NCI-H446 treated with DMSO at 0.1 percent for 48 hours (cell line): ENCODE data around the gene ULK3.

ENCODE experiments used
- DNase-seq: peaks from one replicate; lab custom pipeline; 2025; lab: John Stamatoyannopoulos, UW

ULK3 gene

DNA sequence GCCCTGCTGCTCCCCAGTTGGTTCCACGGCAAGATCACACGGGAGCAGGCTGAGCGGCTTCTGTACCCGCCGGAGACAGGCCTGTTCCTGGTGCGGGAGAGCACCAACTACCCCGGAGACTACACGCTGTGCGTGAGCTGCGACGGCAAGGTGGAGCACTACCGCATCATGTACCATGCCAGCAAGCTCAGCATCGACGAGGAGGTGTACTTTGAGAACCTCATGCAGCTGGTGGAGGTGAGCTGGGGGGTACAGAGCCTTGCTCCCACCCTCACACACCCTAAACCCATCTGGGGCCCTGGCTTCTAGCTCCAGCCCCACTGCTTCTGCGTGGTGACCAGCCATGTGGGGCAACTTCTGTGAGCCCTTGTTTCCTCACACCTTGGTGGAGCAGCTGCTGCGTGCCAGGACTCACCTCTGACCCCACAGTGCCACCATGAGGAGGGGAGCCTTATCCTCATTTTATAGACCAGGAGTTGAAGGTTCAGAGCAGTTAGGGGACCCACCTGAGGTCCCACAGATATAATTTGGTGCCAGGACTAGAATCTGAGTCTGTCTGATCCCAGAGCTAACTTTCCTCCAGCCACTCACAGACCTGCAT lies 43.6 kb downstream of the ULK3 start:
- DNase-seq: no peak

DNA sequence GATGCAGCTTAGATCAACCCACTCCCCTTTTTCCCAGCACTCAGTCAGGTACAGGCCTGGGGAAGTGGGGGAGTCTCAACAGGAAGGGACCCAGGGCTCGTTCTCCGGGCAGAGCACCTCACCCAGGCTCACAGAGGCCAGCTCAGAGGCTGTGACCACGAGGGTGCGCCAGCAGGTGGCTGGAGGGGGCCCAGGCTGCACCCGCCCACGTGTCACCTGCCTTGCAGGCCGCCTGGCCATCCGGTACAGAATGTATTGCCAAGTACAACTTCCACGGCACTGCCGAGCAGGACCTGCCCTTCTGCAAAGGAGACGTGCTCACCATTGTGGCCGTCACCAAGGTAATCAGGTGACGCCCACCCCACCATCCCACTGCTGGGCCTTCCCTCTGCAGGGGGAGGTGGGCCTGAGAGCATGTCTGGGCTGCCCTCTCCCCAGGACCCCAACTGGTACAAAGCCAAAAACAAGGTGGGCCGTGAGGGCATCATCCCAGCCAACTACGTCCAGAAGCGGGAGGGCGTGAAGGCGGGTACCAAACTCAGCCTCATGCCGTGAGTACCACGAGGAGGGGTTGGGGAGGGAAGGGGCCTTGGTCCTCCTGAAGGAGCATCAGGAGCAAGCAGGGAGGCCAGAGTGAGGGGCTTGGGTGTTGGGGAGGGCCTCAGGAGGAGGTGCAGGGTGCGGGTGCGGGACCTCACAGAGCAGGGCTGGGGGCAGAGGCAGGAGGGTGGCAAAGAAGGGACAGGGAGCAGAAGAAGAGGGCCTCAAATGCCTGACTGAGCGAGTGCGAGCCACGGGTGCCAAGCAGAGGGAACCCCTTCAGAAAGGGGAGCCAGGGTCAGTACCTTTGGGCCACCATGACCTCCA lies 44.3 kb downstream of the ULK3 start:
- no peak for DNase-seq

DNA sequence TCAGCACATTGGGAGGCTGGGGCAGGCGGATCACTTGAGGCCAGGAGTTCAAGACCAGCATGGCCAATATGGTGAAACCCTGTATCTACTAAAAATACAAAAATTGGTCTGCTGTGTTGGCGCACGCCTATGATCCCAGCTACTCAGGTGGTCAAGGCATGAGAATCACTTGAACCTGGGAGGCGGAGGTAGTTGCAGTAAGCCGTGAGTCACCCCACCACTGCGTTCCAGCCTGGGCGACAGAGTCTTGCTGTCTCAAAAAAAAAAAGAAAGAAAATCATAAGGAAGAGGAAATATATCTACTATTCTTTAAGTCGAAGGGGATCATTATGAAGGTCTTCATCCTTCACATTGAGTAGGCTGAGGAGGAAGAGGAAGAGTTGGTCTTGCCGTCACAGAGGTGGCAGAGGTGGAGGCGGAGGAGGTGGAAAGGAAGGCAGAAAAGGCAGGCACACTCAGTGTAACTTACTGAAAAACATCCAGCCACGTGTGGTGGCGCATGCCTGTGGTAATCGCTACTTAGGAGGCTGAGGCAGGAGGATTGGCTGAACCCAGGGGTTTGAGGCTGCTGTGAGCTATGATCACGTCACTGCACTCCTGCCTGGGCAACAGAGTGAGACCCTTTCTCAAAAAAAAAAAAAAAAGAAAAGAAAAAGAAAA lies 46.9 kb downstream of the ULK3 start:
- no peak for DNase-seq

DNA sequence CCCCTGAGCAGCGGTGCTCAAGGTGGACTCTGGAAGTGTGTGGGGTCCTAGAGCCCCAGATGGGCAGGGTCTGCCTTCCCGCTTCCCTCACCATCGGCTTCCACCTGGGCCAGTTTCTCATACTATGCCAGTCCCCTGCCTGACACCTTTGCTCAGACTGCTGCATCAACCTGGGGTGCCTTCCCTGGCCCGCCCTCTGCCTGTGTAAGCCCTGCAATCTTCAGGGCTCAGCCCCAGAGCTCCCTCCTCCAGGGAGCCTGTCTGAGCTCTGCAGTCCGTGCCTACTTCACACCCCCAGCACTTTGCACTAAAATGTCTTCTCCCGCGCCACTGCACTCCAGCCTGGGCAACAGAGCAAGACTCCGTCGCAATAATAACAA lies 48.0 kb downstream of the ULK3 start:
- no peak for DNase-seq

DNA sequence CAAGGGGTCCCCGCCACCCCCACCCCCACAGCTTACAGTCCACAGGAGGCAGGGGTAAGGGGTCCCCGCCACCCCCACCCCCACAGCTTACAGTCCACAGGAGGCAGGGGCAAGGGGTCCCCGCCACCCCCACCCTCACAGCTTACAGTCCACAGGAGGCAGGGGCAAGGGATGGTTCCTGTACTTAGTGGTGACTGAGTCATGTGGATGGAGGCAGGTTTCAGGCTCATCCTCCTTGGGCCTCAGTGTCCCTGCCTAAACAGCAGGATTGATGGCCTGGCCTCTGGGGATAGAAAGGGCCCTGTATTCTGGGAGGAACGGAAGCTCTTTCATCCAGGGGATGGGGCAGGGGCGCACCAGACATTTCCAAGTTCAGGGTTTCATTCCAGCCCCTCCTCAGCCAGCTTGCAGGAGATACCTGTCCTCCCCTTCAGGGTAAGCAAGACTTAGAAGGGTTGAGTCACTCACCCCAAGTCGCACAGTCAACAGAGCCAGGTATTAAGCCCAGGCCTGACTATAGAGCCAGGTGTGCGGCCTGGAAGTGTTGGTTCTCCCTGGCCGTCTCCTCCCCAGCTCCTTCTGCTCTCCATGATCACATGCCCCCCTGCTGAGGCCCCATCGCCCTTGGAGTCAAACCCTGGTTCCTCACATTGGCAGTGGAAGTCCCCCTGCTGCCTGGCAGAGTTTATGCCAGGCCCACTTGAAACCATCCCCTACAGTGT lies 48.5 kb downstream of the ULK3 start:
- DNase-seq: no peak

DNA sequence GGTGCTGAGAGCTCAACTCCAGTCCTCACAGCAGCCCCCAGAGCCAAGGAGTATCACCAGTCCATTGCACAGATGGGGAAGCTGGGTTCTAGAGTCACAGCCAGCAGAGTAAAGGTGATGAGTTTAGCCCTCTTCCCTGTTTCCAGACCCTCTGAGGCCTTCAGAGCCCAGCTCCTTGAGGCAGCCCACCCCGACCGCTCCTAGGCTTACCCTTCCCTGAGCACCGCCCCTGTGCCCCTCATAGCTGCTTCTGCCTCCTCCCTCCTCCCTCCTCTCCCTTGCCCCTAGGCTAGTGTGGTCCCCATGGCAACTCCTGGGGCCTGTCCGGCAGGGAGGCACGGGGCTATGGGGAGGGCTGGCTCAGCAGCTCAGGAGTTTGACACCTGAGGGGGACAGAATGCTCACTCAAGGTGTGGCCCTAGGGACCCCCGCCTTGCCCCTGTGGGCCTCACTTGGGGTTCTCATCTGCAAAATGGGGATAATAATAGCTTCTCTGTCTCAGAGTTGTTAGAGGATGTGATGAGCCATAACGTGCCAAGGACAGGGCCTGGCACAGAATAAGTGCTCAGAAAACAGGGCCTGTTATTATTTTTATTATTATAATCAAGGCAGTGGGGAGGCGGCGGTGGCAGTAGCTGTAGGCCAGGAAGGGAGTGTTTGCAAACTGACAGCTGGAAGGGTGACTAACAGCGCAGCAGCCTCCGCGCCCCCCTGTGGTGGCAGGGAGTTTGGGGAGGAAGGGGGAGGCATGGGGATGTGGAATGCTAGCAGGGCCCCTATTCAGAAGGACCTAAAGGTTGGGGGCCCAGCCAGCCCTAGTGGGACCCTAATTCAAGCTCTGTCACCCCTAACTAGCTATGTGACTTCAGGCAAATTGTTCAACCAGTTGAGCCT lies 49.6 kb downstream of the ULK3 start:
- DNase-seq: no peak

DNA sequence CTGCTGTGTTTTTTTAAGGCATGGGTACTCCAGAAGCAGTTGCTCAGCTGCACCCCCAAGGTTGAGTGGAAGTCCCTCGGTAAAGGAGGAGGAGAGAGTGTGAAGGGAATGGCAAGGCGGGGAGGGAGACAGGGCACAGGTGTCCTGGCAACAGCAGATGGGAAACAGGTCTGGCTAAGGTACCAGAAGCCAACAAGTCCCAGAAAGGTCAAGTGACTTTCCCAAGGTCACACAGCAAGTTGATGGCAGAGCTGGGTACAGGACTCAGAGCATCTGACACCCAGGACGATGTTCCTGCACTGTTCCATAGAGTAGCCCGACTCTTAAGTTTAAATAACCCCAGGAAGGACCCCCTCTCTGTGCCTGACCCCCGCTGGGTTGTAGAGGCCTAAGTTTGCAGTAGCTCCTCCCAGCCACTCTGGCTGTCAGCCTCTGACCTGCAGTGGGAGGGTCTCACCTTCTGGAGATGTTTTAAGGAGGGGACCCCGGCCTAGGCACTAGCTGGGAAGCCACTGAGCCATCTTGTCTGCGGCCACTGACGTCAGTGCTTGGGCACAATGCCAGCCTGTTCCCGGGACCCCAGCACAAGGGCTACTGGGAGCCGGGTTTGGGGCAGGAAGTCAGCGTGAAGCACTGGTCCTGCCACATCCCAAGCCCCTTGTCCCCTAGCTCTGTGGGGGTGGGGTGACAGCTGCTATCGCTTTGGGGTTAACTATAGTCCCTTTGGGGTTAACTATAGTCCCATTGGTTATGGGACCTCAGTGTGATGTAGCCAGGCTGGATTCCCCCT lies 50.5 kb downstream of the ULK3 start:
- DNase-seq: no peak

DNA sequence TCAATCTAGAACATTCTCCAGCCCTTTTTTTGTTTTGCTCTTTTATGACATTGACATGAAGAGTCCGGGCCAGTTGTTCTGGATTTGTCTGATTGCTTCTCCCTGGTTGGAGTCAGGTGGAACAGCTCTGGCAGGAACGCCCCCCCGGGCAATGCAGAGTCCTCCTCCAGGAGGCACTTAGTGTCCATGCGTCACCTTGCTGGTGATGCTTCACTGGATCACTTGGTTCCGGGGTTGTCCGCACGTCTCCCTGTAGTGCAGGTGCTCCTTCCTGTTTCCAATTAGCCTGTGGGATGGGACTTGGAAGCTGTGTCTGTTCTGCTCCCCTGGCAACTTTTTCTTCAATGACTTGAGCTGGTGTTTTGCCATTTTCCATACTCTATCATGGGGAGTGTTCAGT lies 51.3 kb downstream of the ULK3 start:
- no peak for DNase-seq

DNA sequence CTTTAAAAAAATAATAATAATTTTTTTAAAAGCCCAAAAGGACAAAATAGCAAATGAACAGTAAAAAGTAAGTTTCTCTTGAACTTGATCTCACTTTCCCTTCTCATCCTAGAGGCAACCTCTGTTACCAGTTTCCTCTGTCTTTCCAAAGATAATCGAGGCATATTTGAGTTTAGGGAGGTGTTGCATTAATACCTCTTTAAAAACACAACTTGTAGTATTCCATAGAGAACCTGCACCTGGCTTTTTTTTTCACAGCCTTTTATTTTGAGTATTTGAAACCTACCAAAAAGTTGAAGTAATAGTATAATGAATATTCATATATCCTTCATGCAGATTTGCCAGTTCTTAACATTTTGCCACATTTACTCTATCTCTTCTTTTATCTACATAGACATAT lies 51.9 kb downstream of the ULK3 start:
- DNase-seq: no peak

DNA sequence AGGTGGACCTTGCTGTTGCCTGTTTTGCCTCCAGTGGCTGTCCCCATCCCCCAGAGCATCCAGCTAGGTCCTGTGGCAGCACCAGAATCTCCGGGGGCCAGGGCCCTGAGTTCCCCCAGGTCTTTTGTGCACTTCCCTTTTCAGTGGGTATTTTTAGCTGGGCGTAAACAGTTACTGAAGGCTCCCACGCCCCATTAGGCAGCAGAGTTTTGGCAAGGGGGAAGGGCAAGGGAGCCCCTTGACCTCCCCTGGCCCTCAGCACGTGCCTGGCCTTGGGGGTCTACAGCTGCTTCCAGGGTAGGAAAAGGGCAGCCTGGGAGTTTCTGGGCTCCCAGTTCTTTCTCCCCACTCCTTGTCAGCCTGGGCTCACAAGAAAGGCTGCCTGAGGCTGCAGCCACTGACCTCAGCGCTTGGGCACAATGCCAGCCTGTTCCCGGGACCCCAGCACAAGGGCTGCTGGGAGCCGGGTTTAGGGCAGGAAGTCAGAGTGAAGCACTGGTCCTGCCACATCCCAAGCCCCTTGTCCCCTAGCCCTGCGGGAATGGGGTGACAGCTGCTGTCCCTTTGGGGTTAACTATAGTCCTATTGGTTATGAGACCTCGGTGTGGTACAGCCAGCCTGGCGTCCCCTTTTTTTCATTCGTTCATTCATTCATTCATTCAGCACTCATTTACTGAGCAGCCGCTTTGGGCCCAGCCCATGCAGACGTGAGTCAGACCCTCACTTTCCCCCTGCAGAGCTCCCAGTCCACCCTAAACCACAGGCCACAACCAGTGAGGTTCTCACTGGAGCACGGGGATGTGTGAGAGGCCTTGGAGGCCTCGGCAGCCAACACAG lies 52.7 kb downstream of the ULK3 start:
- no peak for DNase-seq

DNA sequence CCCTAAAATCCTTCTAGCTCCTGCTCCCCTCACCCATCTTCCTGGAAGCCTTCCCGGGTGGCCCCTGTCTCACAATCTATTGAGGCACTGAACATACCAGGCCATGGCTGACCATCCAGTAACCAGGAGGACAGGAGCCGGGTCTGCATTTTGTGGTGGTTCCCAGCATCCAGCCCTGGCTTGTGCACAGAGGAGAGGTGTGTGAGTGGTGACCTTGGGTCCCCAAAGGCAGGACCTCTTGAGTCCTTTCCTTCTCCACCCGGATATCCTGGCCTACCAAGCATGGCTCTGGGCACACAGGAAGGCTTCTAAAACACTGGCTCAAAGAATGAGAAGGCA lies 53.2 kb downstream of the ULK3 start:
- no peak for DNase-seq

DNA sequence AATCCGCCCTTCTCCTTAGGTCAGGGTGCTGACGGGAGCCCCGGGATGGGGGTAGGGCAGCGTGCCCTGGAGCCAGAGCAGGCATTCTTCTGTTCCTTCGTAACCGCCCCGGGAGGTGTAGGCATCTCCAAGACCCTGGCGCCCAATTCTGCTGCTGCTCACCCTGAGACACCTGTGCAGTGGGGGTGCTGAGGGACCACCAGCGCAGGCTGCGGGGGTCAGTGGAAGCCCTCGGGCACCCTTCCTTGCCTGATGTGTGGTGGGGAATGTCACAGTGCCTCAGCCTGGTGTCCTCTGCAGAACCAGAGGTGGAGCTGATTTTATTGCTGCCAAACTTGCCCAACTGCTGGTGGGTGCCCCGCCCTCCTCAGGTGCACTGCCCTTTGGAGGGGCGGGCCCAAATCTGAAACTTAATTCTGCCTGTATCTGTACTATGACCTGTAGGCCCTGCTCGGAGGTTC lies 53.8 kb downstream of the ULK3 start:
- no peak for DNase-seq

DNA sequence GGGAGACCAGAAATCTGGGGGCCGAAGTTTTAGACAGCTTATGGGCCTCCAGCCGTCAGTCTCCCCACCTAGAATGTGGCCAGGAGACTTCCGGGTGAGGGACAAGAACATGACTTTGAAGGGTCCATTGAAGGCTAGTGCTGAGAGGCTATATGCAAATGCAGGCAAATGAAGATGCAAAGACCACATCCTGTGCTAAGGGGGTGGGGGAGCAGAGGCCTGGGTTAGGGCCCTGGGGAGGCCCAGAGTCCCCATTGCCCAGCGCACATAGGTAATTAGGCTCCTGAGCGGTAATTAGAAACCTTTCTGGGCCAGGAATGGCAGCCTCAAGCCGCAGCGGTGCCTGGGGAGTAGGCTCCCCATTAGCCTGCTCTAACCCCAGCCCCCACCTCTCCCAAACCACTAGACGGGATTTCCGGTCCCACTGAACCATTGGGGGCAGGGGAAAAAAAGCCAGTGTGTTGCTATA lies 54.2 kb downstream of the ULK3 start:
- DNase-seq: no peak

DNA sequence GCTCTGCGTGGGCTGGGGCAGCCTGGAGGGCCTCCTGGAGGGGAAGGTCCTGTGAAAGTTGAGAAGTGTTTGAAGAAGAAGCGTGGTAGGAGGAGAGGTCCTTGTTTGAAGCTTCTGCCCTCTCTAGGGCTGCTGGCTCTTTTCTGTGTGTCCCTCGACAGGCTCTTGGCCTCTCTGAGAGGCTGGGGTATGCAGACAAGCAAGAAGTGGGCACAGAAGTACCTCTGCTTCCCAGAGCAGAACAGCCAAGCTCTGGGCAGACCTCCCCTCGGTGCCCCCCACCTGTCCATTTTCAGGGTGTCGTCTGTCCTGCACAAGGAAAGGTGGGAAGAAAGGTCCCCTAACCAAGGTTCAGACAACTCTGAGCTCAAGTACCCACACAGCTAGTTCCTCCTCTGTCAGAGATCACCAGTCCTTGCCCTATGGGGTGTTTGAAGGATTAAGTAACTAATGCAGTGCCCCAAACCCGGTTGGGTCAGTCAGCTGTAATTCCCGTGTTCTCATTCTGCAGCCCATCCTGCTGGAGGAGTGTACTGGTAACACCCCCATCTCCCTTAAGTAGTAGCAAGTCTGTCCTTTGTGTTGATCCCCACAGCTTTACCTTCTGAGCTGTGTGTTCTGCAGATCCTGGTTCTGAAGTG lies 54.8 kb downstream of the ULK3 start:
- DNase-seq: no peak

DNA sequence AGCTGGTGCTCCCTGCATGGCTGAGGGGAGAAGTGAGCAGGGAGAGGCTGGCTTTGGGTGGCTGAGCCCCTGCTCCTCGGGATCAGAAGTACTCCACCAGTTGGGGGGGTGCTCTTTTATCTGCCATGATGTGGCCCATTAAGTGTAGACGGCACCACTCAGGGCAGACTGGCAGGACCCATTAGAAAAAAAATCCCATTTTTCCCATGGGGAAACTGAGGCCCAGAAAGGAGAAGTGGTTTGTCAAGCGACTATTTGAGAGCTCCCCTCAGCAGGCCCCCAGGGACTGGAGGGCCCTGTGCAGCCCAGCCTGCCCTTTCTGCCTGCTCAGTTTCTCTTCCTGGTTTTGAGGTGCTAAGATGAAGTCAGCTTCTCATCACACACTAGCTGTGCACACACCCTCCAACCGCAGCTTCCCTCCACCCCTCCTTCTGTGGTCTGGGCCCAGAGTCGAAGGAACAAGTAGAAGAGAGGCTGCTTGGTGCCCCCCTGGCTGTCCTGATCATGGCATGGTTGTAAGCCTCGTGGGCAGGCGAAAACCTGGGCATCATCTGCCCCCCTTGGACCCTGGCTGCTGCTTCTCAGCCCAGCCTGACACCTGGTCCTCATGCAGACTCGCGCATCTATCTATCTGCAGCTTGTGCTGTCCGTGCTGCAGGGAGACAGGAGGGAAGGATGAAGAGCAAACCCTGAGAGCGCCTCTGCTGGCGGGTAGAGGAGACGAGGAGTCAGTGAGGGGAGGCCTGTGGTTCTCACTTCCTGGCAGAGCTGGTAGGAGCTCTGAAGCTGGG lies 55.5 kb downstream of the ULK3 start:
- no peak for DNase-seq

DNA sequence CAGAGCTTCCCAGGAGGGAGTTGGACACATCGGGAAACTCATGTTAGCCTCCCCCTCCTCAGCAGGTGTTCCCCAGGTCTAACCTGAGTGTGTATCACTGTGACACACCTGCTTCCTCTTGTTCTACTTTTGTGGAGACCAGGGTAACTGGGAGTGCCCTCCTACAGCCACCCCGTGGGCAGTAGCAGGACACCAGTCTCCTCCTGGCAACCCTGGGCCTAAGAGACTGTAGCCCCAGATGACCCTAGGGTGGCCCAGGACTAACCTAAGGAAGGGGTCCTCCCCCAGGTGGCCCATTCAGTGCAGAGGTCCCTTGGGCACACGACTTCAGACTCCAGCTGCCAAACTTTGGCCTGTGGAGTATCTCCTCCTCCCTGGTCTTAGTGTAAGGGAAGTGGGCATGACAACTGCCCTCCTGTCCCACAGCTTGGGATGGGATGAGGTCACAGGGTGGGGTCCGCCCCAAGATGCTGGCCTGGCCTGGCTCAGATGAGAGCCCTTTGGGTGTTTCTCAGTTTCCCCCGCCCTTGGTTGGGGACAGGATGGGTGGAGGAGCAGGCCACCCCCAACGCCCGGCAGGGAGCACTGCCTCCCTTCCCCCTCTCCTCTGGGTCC lies 56.3 kb downstream of the ULK3 start:
- DNase-seq: no peak
